Measurements from ENCODE around the gene KAT2B. TPM values are rescaled to one million over a fixed set of nuclear protein-coding genes. Genes with fewer than 3 reads are reported as not detected.

Gene KAT2B
- total and polyA plus RNA-seq, 2 of the 8 experiments (the other 6 are each of a cell fraction or from before 2014, with no cell fraction given), result 0.24 to 0.91 TPM

- no peak for TF ChIP-seq SP1 (IDR thresholded peaks at IDR 0.05; ENCODE audit: low read depth, low read length)
Measured at GRCh38 chr3:20042331-20042730, 2.1 kb downstream of the KAT2B start (continued).
